ENCODE results near the gene ZBED1.
"Not testable (repeated sequence)": the region's sequence is repeated elsewhere in the genome, so short reads cannot be mapped to it uniquely, and the experiment has no call there.

ZBED1 gene

GRCh38 chrX:2507196-2507595 lies 6.4 kb upstream of the ZBED1 start:
- DNase-seq (ENCODE audit: low read depth): no peak
- TF ChIP-seq MAX (IDR thresholded peaks at IDR 0.05; ENCODE audit: low read depth, low read length) (no peak), CTCF (IDR thresholded peaks at IDR 0.05; ENCODE audit: low read depth, low read length) (no peak), POLR2A (IDR thresholded peaks at IDR 0.05; ENCODE audit: extremely low read depth, insufficient read length) (no peak), MYC (IDR thresholded peaks at IDR 0.05; ENCODE audit: low read depth, low read length) (no peak)
- H3K4me3 ChIP-seq (ENCODE audit: low read depth, low read length): no peak overlapping the region

- H3K4me3 ChIP-seq (ENCODE audit: low read depth, low read length); DNase-seq (ENCODE audit: low read depth): not testable (repeated sequence)
Observed at GRCh38 chrX:2505341-2505740, 4.6 kb upstream of the ZBED1 start.

- TF ChIP-seq MAX (IDR thresholded peaks at IDR 0.05; ENCODE audit: low read depth, low read length) (no peak), MYC (IDR thresholded peaks at IDR 0.05; ENCODE audit: low read depth, low read length) (no peak), CTCF (IDR thresholded peaks at IDR 0.05; ENCODE audit: low read depth, low read length) (no peak), POLR2A (IDR thresholded peaks at IDR 0.05; ENCODE audit: extremely low read depth, insufficient read length) (no peak)
- H3K4me3 ChIP-seq (ENCODE audit: low read depth, low read length): no peak overlapping the region
- DNase-seq (ENCODE audit: low read depth): no peak
Observed at GRCh38 chrX:2504706-2505332, 4.0 kb upstream of the ZBED1 start.

GRCh38 chrX:2503591-2504500 lies 3.1 kb upstream of the ZBED1 start:
- no peak for DNase-seq (ENCODE audit: low read depth)
- TF ChIP-seq MYC (IDR thresholded peaks at IDR 0.05; ENCODE audit: low read depth, low read length) (no peak), CTCF (IDR thresholded peaks at IDR 0.05; ENCODE audit: low read depth, low read length) (no peak), MAX (IDR thresholded peaks at IDR 0.05; ENCODE audit: low read depth, low read length) (no peak), POLR2A (IDR thresholded peaks at IDR 0.05; ENCODE audit: extremely low read depth, insufficient read length) (no peak)

GRCh38 chrX:2502668-2503519 lies 2.1 kb upstream of the ZBED1 start:
- TF ChIP-seq CTCF (IDR thresholded peaks at IDR 0.05; ENCODE audit: low read depth, low read length) (no peak), MAX (IDR thresholded peaks at IDR 0.05; ENCODE audit: low read depth, low read length) (no peak)

More at GRCh38 chrX:2503591-2504500, 3.1 kb upstream of the ZBED1 start:
- no peak overlapping the region for H3K4me3 ChIP-seq (ENCODE audit: low read depth, low read length)

More at GRCh38 chrX:2502668-2503519, 2.1 kb upstream of the ZBED1 start:
- H3K4me3 ChIP-seq (ENCODE audit: low read depth, low read length): no peak overlapping the region
- peak; percentile 39 for DNase-seq (ENCODE audit: low read depth)

All from NB4 (cell line).